NCI-H226 (cell line): ENCODE data around the gene COL10A1.

Experiments
- DNase-seq: peaks from one replicate; pipeline ENCODE4 v3.0.0-alpha.2; 2015

Gene COL10A1

GRCh38 chr6:116126032-116126431 is at the start of gene COL10A1:
TSS of gene COL10A1 (minus strand) at chr6:116126132. CDS start at chr6:116125492, 640 bp downstream.
- no peak for DNase-seq

GRCh38 chr6:116175344-116175743 is 49.4 kb upstream of the COL10A1 start:
- no peak for DNase-seq

- DNase-seq = no peak
These were observed 48.0 kb upstream of the COL10A1 start for GRCh38 chr6:116173928-116174327.

GRCh38 chr6:116170358-116171057 is 44.6 kb upstream of the COL10A1 start:
- no peak for DNase-seq

GRCh38 chr6:116169880-116170279 is 43.9 kb upstream of the COL10A1 start:
- no peak for DNase-seq

- no peak for DNase-seq
These were observed 42.2 kb upstream of the COL10A1 start for GRCh38 chr6:116168148-116168547.

GRCh38 chr6:116166369-116166768 is 40.4 kb upstream of the COL10A1 start:
- no peak for DNase-seq

- DNase-seq = no peak
These were observed 39.7 kb upstream of the COL10A1 start for GRCh38 chr6:116165596-116165995.

GRCh38 chr6:116159782-116160524 is 34.0 kb upstream of the COL10A1 start:
- DNase-seq = no peak

GRCh38 chr6:116158641-116159040 is 32.7 kb upstream of the COL10A1 start:
- DNase-seq = no peak

GRCh38 chr6:116157391-116157790 is 31.5 kb upstream of the COL10A1 start:
- DNase-seq = no peak

GRCh38 chr6:116156405-116157326 is 30.7 kb upstream of the COL10A1 start:
- DNase-seq = no peak

GRCh38 chr6:116154887-116155286 is 29.0 kb upstream of the COL10A1 start:
- no peak for DNase-seq

GRCh38 chr6:116152620-116153019 is 26.7 kb upstream of the COL10A1 start:
- no peak for DNase-seq

GRCh38 chr6:116145803-116146675 is 20.1 kb upstream of the COL10A1 start:
- DNase-seq = no peak

GRCh38 chr6:116144605-116145004 is 18.7 kb upstream of the COL10A1 start:
- DNase-seq = peak; percentile 71

- DNase-seq = no peak
These were observed 14.0 kb upstream of the COL10A1 start for GRCh38 chr6:116139917-116140316.

- DNase-seq = no peak
These were observed 11.0 kb upstream of the COL10A1 start for GRCh38 chr6:116136933-116137340.

GRCh38 chr6:116136373-116136772 is 10.4 kb upstream of the COL10A1 start:
- no peak for DNase-seq

GRCh38 chr6:116133453-116133852 is 7.5 kb upstream of the COL10A1 start:
- DNase-seq = no peak

GRCh38 chr6:116127771-116128493 is 2.0 kb upstream of the COL10A1 start:
- DNase-seq = no peak

GRCh38 chr6:116120430-116120829 is 5.5 kb downstream of the COL10A1 start:
- DNase-seq = no peak
